Measurements from ENCODE around the gene BLTP2. TPM values are rescaled to one million over a fixed set of nuclear protein-coding genes. Genes with fewer than 3 reads are reported as not detected.
A peak's percentile ranks its signal among the peaks of the same experiment; 100 is the strongest.

BLTP2 gene
- total RNA-seq, 1 donor from 2014 or later: 203 TPM

DNA sequence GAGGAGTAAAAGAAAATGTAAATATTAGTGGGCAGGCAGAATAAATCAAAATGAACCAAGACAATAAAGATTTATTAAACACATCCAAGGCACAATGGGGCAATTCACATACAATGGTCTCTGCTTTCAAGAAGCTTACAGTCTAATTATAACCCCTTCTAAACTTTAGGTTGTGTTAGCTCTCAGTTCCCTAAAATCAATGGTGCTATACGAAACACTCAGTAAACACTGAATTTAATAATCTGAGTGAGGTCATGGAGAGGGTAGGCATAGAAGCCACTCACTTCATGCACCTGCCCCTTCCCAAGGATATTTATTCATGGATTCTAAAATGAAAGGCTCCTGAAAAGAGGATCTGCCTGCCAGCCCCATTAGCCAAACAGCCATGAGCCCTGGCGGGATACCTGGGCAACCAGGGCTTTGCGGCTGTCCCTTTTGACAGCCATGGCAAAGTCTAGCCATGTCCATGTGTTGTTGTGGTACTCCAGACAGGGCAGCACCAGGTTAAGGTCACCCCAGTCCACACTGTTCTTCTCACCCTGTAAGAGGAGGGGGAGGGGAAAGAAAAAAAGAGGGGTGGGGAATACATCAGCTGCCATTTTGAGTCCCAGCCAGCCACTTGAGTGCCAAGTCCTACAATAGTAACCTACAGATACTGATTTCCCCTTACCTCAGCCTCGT is 29.6 kb downstream of the BLTP2 start:
- Mint-ChIP-seq H3K9me3 (ENCODE audit: unreplicated experiment) (no peaks in the 10 kb centered on the region), H3K36me3 (ENCODE audit: low read depth, unreplicated experiment) (peaks cover 60% of the 10 kb centered on the region), H3K27ac (ENCODE audit: unreplicated experiment) (no peak overlapping the region), H3K27me3 (ENCODE audit: unreplicated experiment) (peaks cover 6% of the 10 kb centered on the region), H3K4me3 (ENCODE audit: unreplicated experiment) (peak overlapping the region; percentile 57), H3K4me1 (ENCODE audit: unreplicated experiment) (peaks cover 27% of the 10 kb centered on the region)
- TF ChIP-seq, protein P1, sequence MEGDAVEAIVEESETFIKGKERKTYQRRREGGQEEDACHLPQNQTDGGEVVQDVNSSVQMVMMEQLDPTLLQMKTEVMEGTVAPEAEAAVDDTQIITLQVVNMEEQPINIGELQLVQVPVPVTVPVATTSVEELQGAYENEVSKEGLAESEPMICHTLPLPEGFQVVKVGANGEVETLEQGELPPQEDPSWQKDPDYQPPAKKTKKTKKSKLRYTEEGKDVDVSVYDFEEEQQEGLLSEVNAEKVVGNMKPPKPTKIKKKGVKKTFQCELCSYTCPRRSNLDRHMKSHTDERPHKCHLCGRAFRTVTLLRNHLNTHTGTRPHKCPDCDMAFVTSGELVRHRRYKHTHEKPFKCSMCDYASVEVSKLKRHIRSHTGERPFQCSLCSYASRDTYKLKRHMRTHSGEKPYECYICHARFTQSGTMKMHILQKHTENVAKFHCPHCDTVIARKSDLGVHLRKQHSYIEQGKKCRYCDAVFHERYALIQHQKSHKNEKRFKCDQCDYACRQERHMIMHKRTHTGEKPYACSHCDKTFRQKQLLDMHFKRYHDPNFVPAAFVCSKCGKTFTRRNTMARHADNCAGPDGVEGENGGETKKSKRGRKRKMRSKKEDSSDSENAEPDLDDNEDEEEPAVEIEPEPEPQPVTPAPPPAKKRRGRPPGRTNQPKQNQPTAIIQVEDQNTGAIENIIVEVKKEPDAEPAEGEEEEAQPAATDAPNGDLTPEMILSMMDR (IDR thresholded peaks at IDR 0.05; ENCODE audit: unreplicated experiment): no peak
- DNase-seq (ENCODE audit: low spot score): no peak

DNA sequence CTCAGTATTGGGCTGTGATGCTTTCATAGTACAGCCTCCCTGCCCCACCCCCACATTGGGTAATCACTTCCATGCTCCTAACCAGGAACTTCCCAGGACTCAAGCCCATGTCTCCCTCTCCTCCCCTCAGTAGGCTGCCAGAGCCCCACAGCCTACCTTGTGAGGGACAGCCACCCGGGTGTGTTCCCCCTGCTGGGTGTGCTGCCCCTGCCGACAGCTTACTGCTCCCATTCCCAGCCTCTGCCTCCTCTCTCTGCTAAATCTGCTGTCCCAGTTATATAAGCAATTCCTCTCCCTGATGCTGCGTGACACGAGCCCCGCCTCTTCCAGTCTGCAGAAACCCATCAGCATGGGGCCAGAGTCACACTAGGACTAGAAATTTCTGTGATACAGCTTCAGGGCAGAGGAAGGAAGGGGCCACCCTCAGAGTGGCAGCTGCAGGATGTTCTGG is 31.0 kb downstream of the BLTP2 start, which contains the start of gene RSKR:
TSS of gene RSKR (minus strand) at position 255 of the 451 bp plus-strand sequence. CDS start at position 231, 24 bp downstream.
- peak within 1 kb of the TSS; percentile 94 for H3K27ac Mint-ChIP-seq (ENCODE audit: unreplicated experiment)
- no peaks in the 10 kb centered on the region for H3K9me3 Mint-ChIP-seq (ENCODE audit: unreplicated experiment)
- H3K4me3 Mint-ChIP-seq (ENCODE audit: unreplicated experiment): peak within 1 kb of the TSS; percentile 73
- peaks cover 4% of the 10 kb centered on the region for H3K27me3 Mint-ChIP-seq (ENCODE audit: unreplicated experiment)
- DNase-seq (ENCODE audit: low spot score): no peak
- peaks cover 27% of the 10 kb centered on the region for H3K4me1 Mint-ChIP-seq (ENCODE audit: unreplicated experiment)
- TF ChIP-seq, protein P1 (IDR thresholded peaks at IDR 0.05; ENCODE audit: unreplicated experiment): no peak
- H3K36me3 Mint-ChIP-seq (ENCODE audit: low read depth, unreplicated experiment): peaks cover 54% of the 10 kb centered on the region

DNA sequence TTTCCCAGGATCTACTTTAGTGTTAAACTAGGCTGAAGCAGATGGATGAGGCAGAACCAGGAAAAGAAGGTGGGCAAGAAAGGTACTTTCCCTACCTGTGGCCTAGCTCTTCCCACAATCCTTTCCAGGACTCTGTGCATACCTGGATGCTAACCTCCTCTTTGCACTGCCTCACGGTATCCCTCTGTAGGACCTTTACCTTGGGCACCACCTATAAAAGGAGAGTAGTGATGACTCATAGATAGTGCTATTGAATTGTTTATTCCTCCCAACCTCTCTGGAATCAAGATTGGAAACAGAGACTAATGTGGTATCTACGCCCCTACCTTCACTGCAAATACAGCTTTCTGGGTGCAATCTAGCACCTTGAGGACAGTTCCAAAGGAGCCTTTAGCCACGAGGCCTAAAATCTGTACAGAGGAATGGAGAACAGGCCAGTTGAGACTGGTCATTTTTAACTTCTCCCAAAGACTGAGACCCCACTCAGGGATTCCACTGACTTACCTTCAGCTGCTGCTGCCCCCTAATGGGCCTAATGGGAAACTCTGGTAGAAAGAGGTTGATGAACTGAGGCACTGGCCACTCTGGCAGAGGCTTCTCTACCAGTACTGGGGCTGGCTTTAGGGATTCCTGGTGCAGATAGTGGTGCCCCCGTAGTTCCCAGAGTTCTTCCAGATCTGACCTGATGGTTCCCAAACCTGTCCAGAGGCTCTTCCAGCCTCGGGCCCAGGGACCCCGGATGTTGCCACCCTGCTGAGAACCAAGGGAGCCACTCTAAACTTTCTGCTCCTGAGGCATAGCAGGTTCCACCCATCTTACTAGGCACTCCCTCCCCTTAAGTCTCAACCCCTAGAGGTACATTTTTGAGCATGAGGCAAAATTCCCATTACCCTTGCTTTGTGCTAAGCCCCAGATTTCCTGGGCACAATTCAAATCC is 31.8 kb downstream of the BLTP2 start:
- DNase-seq (ENCODE audit: low spot score): peak; percentile 62
- peaks cover 27% of the 10 kb centered on the region for H3K4me1 Mint-ChIP-seq (ENCODE audit: unreplicated experiment)
- TF ChIP-seq, protein P1 (IDR thresholded peaks at IDR 0.05; ENCODE audit: unreplicated experiment): peak; percentile 68
- peaks cover 54% of the 10 kb centered on the region for H3K36me3 Mint-ChIP-seq (ENCODE audit: low read depth, unreplicated experiment)
- peak overlapping the region; percentile 94 for H3K27ac Mint-ChIP-seq (ENCODE audit: unreplicated experiment)
- peak overlapping the region; percentile 17 for H3K4me3 Mint-ChIP-seq (ENCODE audit: unreplicated experiment)
- no peaks in the 10 kb centered on the region for H3K9me3 Mint-ChIP-seq (ENCODE audit: unreplicated experiment)
- peaks cover 3% of the 10 kb centered on the region for H3K27me3 Mint-ChIP-seq (ENCODE audit: unreplicated experiment)

DNA sequence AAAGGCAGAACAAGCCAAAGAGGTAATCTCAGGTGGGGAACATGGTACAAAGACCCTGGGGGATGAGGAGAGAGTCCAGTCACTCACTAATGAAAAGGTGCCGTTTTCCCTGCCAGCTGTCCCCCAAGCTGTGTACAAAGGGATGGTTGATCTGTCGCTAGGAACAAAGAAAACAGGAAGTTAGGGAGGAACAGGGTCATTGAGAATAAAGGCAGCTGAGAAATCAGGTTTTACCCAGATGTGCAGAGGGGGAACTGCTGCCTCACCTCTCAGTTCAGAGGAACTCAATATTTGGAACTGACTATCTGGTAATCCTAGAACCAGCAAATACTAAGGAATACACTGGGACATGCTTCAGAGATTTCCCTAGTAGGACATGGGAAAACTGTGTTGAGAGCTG is 32.4 kb downstream of the BLTP2 start:
- Mint-ChIP-seq H3K36me3 (ENCODE audit: low read depth, unreplicated experiment) (peaks cover 54% of the 10 kb centered on the region), H3K27me3 (ENCODE audit: unreplicated experiment) (peaks cover 3% of the 10 kb centered on the region), H3K9me3 (ENCODE audit: unreplicated experiment) (no peaks in the 10 kb centered on the region), H3K27ac (ENCODE audit: unreplicated experiment) (peak overlapping the region; percentile 94), H3K4me3 (ENCODE audit: unreplicated experiment) (peak overlapping the region; percentile 17), H3K4me1 (ENCODE audit: unreplicated experiment) (peaks cover 27% of the 10 kb centered on the region)
- DNase-seq (ENCODE audit: low spot score): no peak
- TF ChIP-seq, protein P1 (IDR thresholded peaks at IDR 0.05; ENCODE audit: unreplicated experiment): no peak
